Kasumi-1 (cell line): ENCODE results near the gene CCDC91.

ENCODE experiments used
- DNase-seq, 2 experiments: peaks; one replicate each; lab custom pipeline; 2025; lab: John Stamatoyannopoulos, UW

CCDC91 gene

DNA sequence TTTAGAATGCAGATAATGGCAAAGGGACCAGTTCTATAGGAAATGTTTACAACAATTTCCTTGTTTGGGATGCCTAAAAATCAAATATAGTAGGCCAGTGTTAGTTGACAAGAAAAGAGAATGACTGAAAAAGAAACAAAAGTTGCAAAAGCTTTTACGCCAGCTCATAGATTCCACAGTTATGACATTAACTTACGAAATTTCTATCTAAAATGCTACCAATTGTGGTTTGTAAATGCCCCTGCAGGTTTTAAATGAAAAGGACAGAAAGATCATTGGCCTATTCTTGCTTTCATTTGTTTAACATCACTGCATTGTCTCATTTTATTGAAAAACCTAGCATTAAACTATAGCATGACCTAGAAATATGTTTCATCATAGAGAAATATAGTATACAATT lies 345.8 kb downstream of the CCDC91 start:
- no peak for DNase-seq

DNA sequence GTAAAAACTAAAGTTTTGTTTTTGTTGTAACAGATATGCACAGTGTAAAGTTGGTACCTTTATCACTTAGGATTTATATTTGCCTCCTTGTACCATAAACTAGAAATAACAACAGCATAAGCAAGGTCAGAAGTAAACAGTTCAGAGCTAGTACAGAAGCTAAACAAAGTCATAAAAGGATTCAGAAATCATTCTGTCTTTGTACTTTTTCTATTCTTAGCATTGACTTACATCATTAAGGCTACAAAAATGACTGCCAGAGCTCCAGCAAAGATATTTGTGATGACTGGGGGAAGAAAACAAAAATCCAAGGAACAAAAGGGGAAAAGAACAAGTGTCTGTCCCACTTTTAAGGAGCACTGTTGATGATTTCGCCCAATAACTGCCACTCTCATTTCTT lies 347.2 kb downstream of the CCDC91 start:
- DNase-seq: no peak

DNA sequence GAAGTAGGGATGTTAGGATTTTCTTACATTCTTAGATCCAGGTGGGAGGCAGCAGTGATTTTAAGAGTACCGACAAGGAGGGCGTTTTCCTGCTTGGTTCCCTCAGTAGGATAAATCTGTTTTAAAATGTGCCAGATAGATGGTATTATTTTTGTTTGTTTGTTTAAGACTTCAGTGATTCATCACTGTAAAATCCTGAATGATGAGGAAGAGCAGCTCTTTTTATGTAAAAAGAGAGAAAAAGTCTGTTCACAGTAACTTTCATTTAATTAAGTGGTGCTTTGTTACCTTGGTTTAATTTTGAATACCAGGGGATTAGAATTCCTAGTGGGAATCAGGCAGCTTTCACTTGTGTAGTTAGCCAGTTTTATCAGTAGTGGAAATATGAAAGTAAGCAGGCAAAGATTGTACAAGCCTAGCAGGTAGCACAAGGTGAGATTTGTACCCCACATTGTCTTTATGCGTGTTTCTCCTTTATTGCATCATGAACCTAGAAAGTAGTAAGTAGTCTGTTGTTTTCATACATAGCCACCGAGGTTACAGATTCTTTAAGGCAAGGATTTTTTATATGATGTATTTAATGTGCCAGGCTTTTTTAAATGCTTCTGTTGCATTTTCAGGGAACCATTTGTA lies 349.6 kb downstream of the CCDC91 start:
- no peak for DNase-seq

DNA sequence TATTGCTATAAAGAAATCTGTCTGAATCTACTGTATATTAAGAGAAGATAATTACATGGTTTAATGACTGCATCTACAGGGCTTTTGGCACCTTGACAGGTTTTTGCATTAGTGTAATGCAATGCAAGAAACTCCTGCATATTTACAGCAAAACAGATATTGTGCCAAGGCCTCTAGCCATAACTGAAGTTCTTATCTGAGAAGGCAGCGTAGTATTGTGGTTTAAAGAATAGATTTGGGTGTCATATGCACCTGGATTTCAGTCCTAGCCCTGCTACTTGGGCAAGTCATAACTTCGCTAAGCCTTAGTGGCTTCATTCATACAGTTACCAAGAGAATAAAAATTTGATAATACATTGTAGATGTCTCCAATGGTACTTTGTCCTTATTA lies 350.1 kb downstream of the CCDC91 start:
- DNase-seq: no peak

DNA sequence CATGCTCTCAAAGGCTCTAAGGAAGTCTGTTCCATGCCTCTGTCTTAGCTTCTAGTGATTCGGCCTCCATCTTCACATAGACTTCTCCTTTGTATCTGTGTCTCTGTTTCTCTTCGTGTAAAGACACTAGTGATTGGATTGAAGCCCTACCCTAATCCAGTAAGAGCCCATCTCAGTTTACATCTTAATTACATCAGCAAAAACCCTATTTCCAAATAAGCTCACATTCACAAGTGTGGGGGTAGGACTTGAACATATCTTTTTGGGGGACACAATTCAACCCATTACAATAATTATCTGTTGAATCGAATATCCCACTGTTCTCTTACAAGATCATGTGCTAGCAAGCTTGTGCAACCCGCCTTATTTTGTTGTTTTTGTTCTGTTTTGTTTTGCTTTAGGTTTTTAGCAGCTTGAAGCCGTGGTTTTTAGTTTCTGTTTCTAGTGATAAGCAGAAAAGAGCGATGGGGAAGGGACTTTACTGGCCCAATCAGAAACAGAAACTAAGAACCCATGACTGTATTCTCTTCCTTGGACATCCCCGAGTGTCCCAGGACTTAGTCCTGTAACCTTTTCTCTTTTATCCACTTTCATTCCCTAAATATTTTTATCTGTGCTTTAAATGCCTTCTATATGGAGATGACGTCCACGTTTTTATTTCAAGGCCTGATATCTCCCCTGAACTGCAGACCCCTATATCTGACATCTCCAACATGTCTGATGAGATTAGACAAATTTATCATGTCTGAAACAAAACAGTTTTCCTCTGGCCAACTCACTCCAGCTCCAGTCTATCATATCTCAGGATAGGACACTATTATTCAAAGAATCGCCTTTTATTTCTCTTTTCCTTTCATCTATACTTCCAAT lies 353.0 kb downstream of the CCDC91 start:
- no peak for DNase-seq

DNA sequence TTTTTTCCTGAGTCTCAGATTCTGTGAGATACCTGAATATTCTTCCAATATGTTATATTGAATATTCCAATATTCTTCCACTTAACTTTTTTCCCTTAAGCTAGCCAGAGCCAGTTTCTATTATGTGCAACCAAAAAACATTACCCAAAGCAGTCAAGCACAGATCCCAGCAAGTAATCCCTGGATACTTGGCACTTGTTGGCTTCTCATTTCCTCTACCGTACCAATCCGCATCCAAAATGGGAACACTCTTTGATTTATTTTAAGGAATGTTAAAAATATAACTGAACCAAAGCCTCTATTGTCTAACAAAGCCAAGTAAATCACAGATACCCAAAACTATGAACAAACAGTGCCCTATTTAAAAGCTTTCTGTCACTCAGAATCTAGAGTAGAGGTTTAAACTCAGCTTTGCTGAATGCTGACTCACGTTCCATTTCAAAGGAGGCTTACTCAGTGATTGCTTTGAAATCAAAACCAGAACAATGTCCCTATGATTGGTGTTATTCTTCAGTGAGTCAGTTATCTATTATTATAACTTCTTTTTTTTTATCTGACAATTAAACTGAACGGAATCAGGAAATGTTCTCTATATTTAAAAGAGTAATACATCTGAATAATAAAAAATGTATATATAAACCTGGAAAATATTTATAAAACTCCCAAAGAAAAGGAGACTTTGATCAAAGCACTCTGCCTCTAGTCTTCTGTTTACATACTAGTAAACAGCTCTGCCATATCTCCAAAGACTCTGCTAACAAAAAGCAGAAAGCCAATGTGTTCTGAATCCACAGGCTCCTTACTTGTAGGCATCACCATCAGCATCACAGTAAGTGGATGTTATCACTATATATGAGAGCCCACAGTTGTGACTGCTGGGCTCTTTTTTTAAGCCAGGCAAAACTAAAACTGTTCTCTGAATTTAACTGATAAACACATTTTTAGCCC lies 360.8 kb downstream of the CCDC91 start:
- no peak for DNase-seq

DNA sequence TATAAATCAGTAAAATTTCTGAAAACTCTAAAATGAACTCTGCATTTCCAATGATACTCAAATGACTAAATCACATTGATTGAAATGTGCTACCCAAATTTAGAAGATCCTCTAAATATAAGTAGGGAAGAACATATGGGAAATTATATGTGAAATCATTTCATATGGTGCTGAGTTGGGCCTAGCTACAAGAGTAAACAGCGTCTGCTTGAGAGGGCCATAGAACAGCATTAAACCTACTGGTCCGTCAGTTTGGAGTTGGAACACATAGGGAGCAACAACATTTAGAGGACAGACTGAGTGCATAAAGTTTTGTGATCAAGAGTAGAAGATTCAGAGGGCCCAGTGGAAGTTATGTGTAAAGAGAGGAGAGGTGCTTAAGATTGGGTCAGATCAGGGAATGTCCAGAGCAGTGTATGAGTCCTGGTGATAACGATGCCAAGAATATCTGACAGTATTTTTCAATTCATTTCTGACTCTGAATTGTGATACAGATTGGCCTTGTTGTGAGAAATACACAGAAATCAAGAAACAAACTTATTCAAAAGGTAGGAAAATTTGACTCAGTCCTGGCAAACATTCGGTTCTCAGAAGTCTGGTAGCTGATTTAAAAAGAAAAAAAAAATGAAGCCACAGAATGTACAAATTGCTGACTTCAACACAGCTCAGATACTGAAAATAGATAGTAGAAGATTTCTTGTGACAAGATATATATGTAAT lies 362.2 kb downstream of the CCDC91 start:
- DNase-seq: no peak

DNA sequence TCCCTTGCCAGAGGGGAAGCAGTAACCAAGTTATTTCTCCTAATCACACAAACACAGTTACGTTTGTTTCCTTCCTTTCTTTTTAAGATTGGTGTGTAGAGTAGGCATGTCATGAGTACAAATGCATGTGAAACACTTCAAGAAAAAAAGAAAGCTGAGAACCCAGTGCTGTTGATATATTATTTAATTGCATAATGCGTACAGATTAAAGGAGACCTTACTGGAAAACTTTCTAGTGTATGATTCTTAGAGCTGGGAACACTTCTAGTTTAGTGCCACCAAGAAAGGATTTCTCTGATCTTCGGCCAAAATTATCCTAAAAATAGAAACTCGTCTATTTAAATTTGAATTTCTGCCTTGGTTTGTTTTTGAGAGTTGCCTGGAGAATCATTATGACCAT lies 365.5 kb downstream of the CCDC91 start:
- DNase-seq: no peak

DNA sequence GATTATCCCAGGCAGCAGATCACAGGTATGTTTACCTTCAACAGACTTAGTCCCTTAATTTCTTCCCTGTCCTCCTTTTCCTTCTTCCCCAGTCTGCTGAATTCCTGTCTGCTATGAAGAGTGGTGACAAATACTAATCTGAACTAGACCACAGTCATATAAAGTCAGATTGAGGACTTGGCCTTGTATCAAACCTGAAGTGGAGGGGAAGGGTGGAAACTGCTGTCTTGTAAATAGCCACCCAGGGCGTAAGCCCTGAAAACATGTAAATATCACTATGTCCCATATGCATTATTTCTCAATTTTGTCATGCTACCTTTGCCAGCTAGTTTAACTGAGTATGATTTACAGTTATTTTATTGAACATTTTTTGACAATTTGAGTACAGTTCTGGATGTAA lies 368.0 kb downstream of the CCDC91 start:
- no peak for DNase-seq

DNA sequence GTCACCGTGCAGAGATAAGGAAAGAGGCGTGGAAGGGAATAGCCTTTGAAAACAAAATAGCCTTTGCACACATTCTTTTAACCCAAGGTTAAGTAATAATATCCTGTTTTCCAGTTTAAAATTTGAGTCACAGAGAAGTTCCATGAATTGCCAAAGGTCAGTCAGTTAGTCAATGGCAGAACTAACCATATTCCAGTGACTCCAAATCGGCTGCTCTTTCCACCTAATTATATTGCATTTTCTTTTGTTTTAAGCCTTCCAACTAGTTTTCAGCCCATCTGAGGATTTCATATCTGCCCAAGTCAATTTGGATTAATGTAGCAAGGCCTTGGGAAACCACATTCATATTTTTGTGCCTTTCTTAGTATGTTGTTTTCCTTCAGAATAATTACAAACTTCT lies 373.0 kb downstream of the CCDC91 start:
- no peak for DNase-seq

DNA sequence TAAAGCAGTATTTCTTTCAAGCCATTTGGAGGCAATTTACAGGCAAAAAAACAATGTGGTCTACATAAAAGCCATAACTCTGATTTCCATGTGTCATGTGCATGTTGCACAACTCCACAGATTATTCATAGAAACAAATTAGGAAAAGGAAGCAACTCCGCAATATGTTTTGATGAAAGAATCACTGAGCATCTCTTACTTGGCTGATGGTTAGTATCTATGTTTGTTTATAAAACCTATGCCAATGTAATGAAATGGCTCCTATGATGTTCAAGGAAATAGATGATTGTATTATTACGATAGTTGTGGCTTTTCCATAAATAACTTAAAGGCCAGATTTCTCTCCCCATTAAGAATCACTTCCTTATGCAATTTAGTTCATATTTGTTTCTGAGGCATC lies 373.7 kb downstream of the CCDC91 start:
- no peak for DNase-seq

DNA sequence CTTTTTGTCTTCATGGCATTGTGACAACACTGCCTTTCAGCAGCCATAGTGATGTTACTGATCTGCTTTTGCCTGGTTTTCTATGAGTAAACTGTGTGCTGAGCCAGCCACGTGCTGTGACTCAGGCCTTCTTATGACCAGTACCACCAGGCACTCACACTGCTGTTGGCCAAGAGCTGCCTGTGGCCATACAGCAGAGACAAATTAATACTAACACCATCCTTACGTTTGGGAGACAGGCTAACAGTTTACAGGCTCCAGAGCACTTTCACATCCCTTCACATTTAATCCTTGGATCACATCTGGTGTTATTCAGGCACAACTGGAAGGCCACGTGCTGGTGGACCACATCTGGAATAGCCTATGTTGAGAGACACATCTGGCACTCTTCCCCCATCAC lies 377.9 kb downstream of the CCDC91 start:
- no peak for DNase-seq

DNA sequence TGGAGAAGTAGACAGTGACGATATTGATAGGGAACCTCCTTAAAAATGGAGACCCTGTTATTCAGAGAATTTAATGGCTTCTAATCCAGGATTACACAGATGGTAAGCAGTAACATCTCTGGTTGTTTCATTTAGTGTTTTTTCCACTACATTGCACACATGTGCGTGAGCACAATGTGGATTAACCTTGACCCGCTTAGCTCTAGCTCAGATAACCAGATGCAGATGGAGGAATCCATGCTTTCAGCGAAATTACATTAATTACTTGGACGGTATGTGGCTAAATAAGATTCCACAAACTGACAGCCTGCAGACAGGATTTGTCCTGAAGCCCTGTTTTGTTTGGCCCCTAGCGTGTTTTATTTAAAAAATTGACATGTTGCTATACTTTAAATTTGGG lies 378.4 kb downstream of the CCDC91 start:
- no peak for DNase-seq

DNA sequence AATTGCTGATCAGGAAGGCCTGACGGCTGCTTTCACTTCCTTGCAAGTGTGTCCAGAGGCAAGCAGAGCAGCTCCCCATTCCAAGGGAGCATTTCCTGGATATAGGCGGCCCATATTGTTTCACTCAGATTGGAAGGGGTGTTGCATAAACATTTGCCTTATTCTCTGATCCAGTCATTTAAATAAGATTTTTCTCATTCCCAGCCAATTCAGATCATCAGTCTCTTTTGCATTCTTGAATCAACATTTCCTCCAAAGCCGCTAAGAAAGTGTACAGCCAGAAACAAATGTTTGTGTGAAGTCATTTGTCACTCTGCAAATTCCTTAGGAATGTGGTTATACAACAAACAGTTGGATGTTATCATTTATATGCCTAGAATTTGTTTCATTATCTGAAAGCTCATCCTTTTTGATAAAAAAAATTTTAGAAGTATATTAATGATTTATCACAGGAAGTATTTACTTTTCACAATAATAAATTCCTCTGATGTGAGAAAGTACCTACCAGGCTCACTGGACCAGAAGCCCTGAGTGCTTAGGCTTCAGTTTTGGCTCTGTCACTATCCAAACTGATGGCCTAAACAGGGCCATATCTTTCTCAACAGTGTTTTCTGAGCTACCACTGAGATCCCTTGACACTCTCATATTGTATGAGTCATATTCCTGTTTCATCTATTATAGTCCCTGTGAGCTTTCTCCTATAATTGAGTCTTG lies 379.6 kb downstream of the CCDC91 start:
- no peak for DNase-seq

DNA sequence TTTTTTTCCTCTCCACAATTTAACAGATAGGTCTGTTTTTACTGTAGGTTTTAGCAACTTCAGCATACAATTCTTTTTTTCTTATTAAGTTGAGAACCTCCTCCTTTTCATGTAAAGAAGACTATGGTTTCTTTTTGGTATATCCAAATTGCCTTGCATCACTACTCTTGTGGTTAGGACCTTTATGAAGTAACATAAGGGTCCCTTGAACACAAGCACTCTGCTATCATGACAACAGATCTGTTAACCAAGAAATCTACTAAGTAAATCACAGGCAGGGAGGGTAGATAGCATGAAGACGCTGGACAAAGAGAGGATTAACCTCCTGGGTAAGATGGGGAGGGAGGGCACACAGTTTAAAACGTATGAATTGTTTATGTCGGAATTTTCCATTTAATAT lies 380.6 kb downstream of the CCDC91 start:
- DNase-seq: no peak

DNA sequence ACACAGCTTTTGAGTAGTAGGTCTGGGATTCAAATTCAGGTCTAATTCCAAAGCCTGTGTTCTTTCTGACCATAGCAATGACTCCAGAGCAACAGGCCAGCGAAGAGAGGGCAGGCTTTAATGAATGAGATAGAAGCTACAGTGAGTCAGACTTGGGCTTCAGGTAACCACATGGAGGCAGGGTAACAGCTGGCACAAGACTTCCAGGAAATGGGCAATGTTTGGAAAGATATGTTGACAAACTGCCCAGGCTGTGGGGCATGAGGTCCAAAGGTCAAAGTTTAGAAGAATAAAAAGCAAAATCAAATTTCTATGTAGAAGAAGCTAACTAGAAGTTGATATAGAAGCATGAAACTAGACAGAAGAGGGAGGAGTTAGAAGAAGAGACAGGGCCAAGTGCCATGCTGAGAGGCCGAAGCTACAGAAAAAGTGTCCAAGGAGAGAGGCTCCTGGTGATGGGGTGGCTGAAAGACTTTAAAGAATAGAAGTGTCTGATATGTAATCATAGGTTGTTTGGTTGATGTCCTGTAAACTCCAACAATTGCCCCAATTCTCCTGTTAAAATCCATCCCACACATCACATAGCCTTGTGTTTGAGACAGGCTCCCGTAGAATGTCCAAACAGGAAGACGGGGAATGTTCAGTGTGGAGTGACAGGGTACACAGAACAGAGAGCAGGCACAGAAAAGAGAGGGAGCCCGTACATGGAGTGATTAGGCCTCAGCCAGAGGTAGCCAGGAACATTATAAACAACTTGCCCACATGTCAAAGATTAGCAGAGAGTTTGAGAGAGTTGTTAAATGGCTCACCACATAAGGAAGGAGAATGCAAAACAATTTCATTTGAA lies 384.7 kb downstream of the CCDC91 start:
- no peak for DNase-seq

DNA sequence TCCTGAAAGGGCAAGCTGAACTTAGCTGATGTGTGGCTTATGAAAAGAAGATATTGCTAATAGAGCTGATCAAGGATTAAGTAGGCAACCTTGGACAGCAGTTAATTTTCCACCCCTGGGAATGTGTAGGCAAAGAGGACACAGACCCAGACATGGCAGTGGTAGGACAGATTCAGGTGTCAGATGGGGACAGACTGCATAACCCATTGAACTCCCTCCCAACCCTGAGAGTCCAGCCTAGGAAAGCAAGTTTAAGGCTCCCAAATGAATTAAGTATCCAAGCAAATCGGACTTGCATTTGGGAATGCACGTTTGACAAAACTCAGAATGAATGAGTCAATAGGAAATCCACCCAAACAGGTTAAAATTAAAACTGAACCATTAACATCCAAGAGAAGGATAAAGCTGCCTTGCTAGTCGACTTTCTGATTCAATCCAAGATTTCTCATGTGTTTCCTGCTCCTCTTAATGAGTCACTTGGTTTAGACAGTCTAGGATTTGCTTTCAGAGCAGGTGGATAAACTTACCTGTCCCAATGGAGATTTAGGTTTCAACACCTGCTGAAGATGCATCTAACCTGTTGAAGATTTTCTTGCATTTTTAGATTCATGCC lies 385.4 kb downstream of the CCDC91 start:
- no peak for DNase-seq

DNA sequence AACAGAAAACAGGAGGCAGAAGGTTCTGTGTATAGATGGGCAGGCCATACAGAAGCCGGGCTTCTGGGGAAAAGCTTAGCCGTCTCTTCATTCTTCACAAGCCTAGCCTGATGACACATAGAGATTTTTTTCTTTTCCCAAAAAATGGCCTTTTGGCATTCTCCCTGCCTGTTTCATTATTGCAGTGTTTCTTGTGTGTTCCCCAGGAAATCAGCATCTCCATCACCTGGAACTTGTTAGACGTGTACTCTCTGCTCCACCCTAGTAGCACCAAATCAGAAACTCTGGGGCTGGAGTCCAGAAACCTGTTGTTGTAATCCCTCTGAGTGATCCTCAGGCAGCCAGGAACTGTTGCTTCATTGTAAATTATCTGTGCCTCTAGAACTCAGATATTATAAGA lies 388.1 kb downstream of the CCDC91 start:
- no peak for DNase-seq

DNA sequence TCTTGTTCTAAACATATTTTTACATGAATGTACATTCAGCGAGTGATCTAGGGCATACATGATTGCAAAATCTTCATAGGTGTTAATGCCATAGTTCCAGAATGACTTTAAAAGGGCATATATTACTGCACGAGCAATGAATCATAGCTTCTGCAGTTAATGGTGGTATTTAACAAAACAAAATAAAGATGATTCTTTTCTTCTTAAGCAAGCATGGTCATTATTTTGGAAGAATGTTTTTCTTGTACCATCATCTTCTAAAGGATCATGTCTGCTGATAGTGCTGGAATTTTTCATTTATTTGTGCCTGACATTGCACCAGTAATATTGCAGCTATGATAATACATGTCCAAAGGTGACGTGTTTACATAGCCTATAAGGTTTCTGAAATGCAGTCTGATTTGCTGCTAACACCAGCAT lies 388.6 kb downstream of the CCDC91 start:
- DNase-seq: no peak
